VCaP (cell line): Measurements from ENCODE around the gene RYK.
"Not testable (repeated sequence)": the region's sequence is repeated elsewhere in the genome, so short reads cannot be mapped to it uniquely, and the experiment has no call there.

Experiments
- H3K27ac ChIP-seq: fragments of 450-650 bp; 2 replicates; pipeline ENCODE4 v1.5.1; 2017
- TF ChIP-seq, protein P1 (sequence below): fragments of 450-650 bp; conservative IDR thresholded peaks from 2 replicates; pipeline ENCODE4 v1.5.1; 2017; ENCODE audit warnings: mild to moderate bottlenecking, moderate library complexity

The RYK gene

DNA sequence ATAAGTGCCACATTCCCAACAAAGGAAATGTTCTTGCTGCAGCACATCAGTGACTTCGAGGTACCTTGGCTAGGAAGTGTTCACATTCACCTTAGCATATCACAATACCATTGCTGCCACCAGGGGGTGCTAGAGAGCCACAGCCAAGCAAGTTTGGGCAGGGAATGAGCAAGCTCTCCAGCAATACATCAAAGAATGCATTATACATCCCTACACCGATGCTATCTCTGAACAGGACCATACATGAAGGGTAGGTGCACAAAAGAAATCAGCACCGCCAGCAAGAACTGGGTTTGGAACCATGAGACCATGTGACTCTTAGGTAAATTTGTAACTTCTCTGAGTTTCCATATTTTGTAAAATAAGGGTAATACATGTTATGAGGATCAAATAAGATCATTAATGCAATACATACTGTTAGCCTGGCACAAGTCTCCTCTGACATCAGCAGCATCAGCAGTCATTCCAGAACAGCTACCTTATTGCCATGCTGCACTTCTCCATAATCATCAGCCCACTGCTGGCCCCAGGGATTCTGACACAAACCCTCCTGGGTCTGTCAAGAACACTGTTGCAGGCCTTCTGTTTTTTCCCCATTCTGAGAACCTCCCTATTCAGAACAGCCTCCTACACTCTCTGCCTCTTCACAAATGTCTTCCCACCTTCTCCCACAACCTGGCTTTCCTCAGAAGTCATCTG lies 37.5 kb downstream of the RYK start:
- TF ChIP-seq, protein P1, sequence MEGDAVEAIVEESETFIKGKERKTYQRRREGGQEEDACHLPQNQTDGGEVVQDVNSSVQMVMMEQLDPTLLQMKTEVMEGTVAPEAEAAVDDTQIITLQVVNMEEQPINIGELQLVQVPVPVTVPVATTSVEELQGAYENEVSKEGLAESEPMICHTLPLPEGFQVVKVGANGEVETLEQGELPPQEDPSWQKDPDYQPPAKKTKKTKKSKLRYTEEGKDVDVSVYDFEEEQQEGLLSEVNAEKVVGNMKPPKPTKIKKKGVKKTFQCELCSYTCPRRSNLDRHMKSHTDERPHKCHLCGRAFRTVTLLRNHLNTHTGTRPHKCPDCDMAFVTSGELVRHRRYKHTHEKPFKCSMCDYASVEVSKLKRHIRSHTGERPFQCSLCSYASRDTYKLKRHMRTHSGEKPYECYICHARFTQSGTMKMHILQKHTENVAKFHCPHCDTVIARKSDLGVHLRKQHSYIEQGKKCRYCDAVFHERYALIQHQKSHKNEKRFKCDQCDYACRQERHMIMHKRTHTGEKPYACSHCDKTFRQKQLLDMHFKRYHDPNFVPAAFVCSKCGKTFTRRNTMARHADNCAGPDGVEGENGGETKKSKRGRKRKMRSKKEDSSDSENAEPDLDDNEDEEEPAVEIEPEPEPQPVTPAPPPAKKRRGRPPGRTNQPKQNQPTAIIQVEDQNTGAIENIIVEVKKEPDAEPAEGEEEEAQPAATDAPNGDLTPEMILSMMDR: peak; percentile 96

DNA sequence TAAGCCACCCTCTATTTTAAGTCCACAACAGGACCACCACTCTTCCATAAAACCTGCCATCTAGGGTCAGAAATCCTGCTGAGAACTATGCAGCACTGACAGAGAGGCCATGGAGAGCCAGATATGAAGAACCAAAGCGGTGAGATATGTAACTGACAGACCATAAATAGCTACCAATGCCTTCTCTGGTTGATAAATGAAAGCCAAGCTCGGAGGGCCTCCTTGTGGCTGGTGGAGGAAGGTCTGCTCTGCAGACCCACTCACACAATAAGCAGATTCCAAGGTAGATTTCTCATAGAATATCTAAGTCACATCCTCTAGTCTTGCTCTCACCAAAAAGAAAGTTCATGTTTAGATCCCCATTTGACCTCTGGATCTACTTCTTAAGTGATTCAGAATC lies 38.9 kb downstream of the RYK start:
- TF ChIP-seq, protein P1: peak; percentile 68

More for the DNA sequence above, 37.5 kb downstream of the RYK start:
- H3K27ac ChIP-seq: peak overlapping the region; percentile 82

DNA sequence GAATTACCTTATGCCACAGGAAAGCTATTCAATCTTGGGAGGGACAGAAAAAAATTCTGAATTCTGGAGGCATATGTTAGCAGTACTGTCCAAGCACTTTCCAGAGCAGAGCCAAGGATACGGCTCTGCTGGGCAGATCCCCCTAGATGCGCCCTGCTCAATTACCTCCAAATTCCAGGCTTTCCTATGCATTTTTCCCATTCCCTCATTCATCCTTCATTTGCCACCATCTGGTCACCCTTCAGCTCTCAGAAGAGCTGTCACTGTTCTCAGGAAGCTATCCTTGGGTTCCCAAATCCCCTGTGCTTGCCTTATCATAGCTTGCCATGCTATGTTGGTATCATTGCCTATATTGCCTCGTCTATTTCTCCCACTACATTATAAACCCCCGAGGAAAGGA lies 45.2 kb downstream of the RYK start:
- TF ChIP-seq, protein P1: no peak

More for the DNA sequence above, 38.9 kb downstream of the RYK start:
- H3K27ac ChIP-seq: no peak overlapping the region

DNA sequence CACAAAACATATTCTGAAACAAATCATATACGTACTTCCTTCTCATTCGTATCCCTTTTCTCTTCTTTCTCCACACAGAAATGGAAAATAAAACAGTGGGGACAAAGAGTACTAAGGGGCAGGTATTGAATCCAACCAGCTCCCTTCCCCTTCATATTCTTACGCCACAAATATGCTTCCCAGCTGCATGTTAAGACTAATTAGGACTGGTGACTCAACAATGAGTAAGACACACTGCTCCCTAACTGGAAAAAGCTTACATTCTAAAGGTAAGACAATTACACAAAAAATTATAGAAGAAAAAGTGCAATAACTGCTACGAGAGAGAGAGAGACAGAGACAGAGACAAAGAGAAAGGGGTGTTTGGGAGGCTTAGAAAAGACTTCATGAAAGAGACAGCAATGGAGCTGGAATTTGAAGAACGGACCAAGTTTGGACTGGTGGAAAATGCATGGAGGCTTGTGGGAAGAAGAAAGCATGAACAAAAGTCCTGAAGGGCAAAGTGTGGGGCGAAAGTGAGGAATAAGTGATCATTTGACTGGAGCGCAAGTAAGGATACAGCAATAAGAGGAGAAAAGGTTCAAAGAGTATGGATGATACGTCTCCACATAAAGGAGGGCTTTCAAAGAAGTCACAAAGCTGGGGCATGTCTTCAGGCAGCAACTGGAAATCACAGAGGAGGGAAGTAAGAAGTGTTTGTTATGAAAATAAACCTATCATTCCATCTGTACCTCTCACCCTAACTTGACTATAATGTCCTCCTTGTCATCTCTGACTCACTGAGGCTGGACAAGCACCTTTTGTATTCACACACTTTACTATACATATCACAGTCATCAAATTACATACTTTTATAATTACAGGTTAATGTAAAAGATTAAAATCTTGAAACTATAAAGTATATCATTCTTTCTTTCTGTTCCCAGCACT lies 49.2 kb downstream of the RYK start:
- H3K27ac ChIP-seq: no peak overlapping the region
- TF ChIP-seq, protein P1: no peak

More for the DNA sequence above, 45.2 kb downstream of the RYK start:
- H3K27ac ChIP-seq: no peak overlapping the region

DNA sequence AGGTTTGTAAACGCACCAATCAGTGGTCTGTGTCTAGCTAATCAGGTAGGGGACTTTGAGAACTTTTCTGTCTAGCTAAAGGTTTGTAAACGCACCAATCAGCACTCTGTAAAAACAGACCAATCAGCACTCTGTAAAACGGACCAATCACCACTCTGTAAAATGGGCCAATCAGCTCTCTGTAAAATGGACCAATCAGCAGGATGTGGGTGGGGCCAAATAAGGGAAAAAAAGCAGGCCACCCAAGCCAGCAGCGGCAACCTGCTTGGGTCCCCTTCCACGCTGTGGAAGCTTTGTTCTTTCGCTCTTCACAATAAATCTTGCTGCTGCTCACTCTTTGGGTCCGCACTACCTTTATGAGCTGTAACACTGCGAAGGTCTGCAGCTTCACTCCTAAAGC lies 50.8 kb downstream of the RYK start:
- H3K27ac ChIP-seq: not testable (repeated sequence)

DNA sequence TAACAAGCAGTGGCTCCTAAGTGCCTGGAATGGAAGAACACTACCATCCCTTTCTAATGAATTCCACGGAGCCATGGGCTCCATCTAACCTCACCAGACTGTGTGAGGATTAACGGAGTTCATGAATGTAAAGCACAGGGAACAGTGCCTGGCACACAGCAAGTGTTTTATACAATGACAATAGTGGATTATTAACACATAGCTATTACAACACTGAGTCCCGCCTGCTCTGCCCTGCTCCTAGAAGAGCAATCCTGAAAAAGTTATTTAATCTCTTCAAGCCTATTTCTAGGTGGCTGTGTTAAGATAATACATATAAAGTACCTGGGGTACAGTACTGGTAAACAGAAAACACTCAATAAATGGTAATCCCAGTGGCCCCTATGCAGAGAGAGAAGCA lies 51.4 kb downstream of the RYK start:
- TF ChIP-seq, protein P1: no peak
- no peak overlapping the region for H3K27ac ChIP-seq

DNA sequence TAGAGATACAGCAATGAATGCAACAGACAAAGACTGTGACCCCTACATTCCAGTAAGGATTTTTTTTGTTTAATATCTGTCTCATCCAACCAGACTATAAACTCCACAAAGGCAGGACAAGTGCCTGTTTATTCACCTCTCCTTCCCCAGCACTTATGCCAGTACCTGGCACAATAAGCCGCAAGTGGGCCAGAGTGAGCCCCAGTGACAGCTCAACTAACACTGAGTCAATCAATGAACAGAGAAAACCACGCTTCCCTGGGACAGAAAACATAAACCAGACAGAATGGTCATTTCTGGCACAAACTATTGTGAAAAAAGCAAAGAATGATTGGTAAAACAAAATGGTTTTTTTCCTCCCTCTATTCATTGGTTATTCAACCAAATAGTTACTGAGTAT lies 52.2 kb downstream of the RYK start:
- TF ChIP-seq, protein P1: no peak
- H3K27ac ChIP-seq: no peak overlapping the region
